Erythroblast (primary cell): ENCODE results near the gene CD8B.
A peak's percentile ranks its signal among the peaks of the same experiment; 100 is the strongest.
"Not testable (repeated sequence)": the region's sequence is repeated elsewhere in the genome, so short reads cannot be mapped to it uniquely, and the experiment has no call there.

Source experiments
- DNase-seq, 2 experiments: peaks; one replicate each; lab custom pipeline; 2025; lab: John Stamatoyannopoulos, UW
- GATA1 ChIP-seq: IDR thresholded peaks from 2 replicates; pipeline ENCODE4 v1.6.1; 2011; ENCODE audit warnings: low read depth, mild to moderate bottlenecking, control low read depth, low read length, moderate library complexity
- POLR2A ChIP-seq: IDR thresholded peaks from 2 replicates; pipeline ENCODE4 v1.6.1; 2011; ENCODE audit warnings: mild to moderate bottlenecking, low read length

The CD8B gene

GRCh38 chr2:86836915-86837695 lies 24.6 kb downstream of the CD8B start:
- DNase-seq: peak; percentile 15 to 66

- DNase-seq: not testable (repeated sequence)
Measured at GRCh38 chr2:86835548-86835889, 26.2 kb downstream of the CD8B start.

- no peak for DNase-seq
- TF ChIP-seq POLR2A (no peak), GATA1 (no peak)
Measured at GRCh38 chr2:86833315-86833714, 28.4 kb downstream of the CD8B start.

GRCh38 chr2:86832334-86833096 lies 29.2 kb downstream of the CD8B start:
- TF ChIP-seq GATA1 (no peak), POLR2A (no peak)
- DNase-seq: no peak

GRCh38 chr2:86831537-86831936 lies 30.1 kb downstream of the CD8B start:
- peak in 1 of 2 experiments; percentile 16 for DNase-seq
- no peak for TF ChIP-seq GATA1
- TF ChIP-seq POLR2A: no peak

GRCh38 chr2:86826951-86827350 lies 34.7 kb downstream of the CD8B start:
- no peak for TF ChIP-seq GATA1
- no peak for TF ChIP-seq POLR2A
- DNase-seq: no peak

GRCh38 chr2:86825693-86826381 lies 35.8 kb downstream of the CD8B start:
- no peak for TF ChIP-seq GATA1
- TF ChIP-seq POLR2A: no peak
- DNase-seq: no peak

- no peak for DNase-seq
Measured at GRCh38 chr2:86825036-86825692, 36.5 kb downstream of the CD8B start.

GRCh38 chr2:86822668-86823345 lies 38.9 kb downstream of the CD8B start:
- TF ChIP-seq GATA1: no peak
- TF ChIP-seq POLR2A: no peak
- DNase-seq: peak in 1 of 2 experiments; percentile 5

More at GRCh38 chr2:86825036-86825692, 36.5 kb downstream of the CD8B start:
- TF ChIP-seq POLR2A (no peak), GATA1 (no peak)

- no peak for DNase-seq
- TF ChIP-seq GATA1: no peak
- TF ChIP-seq POLR2A: no peak
Measured at GRCh38 chr2:86821842-86822241, 39.8 kb downstream of the CD8B start.

- DNase-seq: no peak
- no peak for TF ChIP-seq POLR2A
- no peak for TF ChIP-seq GATA1
Measured at GRCh38 chr2:86821306-86821705, 40.4 kb downstream of the CD8B start.

GRCh38 chr2:86818957-86819356 lies 42.7 kb downstream of the CD8B start:
- no peak for DNase-seq
- TF ChIP-seq GATA1: no peak
- TF ChIP-seq POLR2A: no peak

GRCh38 chr2:86818114-86818801 lies 43.4 kb downstream of the CD8B start:
- no peak for TF ChIP-seq POLR2A
- no peak for TF ChIP-seq GATA1
- no peak for DNase-seq
